Liver (tissue), 9 donors: Measurements from ENCODE around the gene TOP2A. TPM values are rescaled to one million over a fixed set of nuclear protein-coding genes. Genes with fewer than 3 reads are reported as not detected.

Experiments
- DNase-seq: peaks from one replicate; pipeline ENCODE4 v3.0.0-alpha.2; 2017; ENCODE audit warnings: low spot score
- H3K27ac ChIP-seq, 2 donors: one replicate each; pipeline ENCODE4 v1.7.0; 2013; ENCODE audit warnings: inconsistent platforms in 2 of 2, low read length in 2 of 2, control low read depth in 1 of 2, low read depth in 1 of 2, mild to moderate bottlenecking in 1 of 2
- H3K27me3 ChIP-seq, 4 donors: one replicate each; pipeline versions ENCODE4 v1.6.1 to v1.7.0; 2013; ENCODE audit warnings: low read length in 3 of 4, inconsistent platforms in 1 of 4, mild to moderate bottlenecking in 1 of 4, moderate library complexity in 1 of 4; ENCODE audit not compliant: control insufficient read depth in 4 of 4, insufficient read depth in 4 of 4
- H3K36me3 ChIP-seq, 4 donors: one replicate each; pipeline versions ENCODE4 v1.6.1 to v1.7.0; 2013; ENCODE audit warnings: low read length in 3 of 4, mild to moderate bottlenecking in 3 of 4, low read depth in 1 of 4, moderate library complexity in 1 of 4; ENCODE audit not compliant: control insufficient read depth in 4 of 4, insufficient read depth in 3 of 4
- H3K4me1 ChIP-seq, 4 donors: one replicate each; pipeline versions ENCODE4 v1.6.1 to v1.7.0; 2013; ENCODE audit warnings: low read length in 3 of 4, mild to moderate bottlenecking in 3 of 4, moderate library complexity in 1 of 4; ENCODE audit not compliant: control insufficient read depth in 4 of 4, insufficient read depth in 4 of 4
- H3K4me3 ChIP-seq, 3 donors: one replicate each; pipeline versions ENCODE4 v1.6.1 to v1.7.0; 2013; ENCODE audit warnings: low read length in 3 of 3, control low read depth in 1 of 3, low read depth in 1 of 3, mild to moderate bottlenecking in 1 of 3
- H3K9ac ChIP-seq, 2 donors: one replicate each; pipeline ENCODE4 v1.7.0; 2013; ENCODE audit warnings: low read length in 2 of 2, mild to moderate bottlenecking in 2 of 2, moderate library complexity in 2 of 2, control low read depth in 1 of 2, low read depth in 1 of 2
- H3K9me3 ChIP-seq, 4 donors: one replicate each; pipeline versions ENCODE4 v1.6.1 to v1.7.0; 2013; ENCODE audit warnings: low read length in 3 of 4; ENCODE audit not compliant: control insufficient read depth in 4 of 4
- ATF3 ChIP-seq: IDR thresholded peaks from 2 replicates; pipeline ENCODE4 v1.6.1; 2016; ENCODE audit warnings: antibody characterized with exemption
- CTCF ChIP-seq: fragments of 150-350 bp; IDR thresholded peaks from 2 replicates; pipeline ENCODE4 v1.5.1; 2017; ENCODE audit warnings: improper control_type of control experiment, low read depth, low read length; ENCODE audit not compliant: missing input control
- EGR1 ChIP-seq, 2 donors: IDR thresholded peaks; 2 replicates each; pipeline ENCODE4 v1.6.1; 2016 to 2018; ENCODE audit warnings: antibody characterized with exemption in 2 of 2, low read depth in 2 of 2
- FOXA1 ChIP-seq: IDR thresholded peaks from 2 replicates; pipeline ENCODE4 v1.6.1; 2016; ENCODE audit warnings: antibody characterized with exemption
- FOXA2 ChIP-seq: IDR thresholded peaks from 2 replicates; pipeline ENCODE4 v1.6.1; 2016; ENCODE audit warnings: antibody characterized with exemption
- GABPA ChIP-seq, 2 donors: IDR thresholded peaks in 1 of 2; conservative IDR thresholded peaks in 1 of 2; 2 replicates each; pipeline ENCODE4 v1.6.1; 2016; ENCODE audit warnings: antibody characterized with exemption in 2 of 2, mild to moderate bottlenecking in 1 of 2, moderate library complexity in 1 of 2
- HNF4G ChIP-seq: IDR thresholded peaks from 2 replicates; pipeline ENCODE4 v1.6.1; 2016; ENCODE audit warnings: antibody characterized with exemption
- JUND ChIP-seq, 2 donors: IDR thresholded peaks; 2 replicates each; pipeline ENCODE4 v1.6.1; 2016; ENCODE audit warnings: antibody characterized with exemption in 2 of 2
- MAX ChIP-seq: IDR thresholded peaks from 2 replicates; pipeline ENCODE4 v1.6.1; 2016; ENCODE audit warnings: antibody characterized with exemption
- NR2F2 ChIP-seq: IDR thresholded peaks from 2 replicates; pipeline ENCODE4 v1.6.1; 2016; ENCODE audit warnings: antibody characterized with exemption
- RXRA ChIP-seq, 2 donors: IDR thresholded peaks; 2 replicates each; pipeline ENCODE4 v1.6.1; 2017 to 2018; ENCODE audit warnings: antibody characterized with exemption in 2 of 2, mild to moderate bottlenecking in 1 of 2
- SP1 ChIP-seq: IDR thresholded peaks from 2 replicates; pipeline ENCODE4 v1.6.1; 2018; ENCODE audit warnings: antibody characterized with exemption, mild to moderate bottlenecking
- TAF1 ChIP-seq: conservative IDR thresholded peaks from 2 replicates; pipeline ENCODE4 v1.6.1; 2016; ENCODE audit warnings: antibody characterized with exemption, mild to moderate bottlenecking
- YY1 ChIP-seq: IDR thresholded peaks from 2 replicates; pipeline ENCODE4 v1.6.1; 2016; ENCODE audit warnings: antibody characterized with exemption, mild to moderate bottlenecking
- ZBTB33 ChIP-seq: IDR thresholded peaks from 2 replicates; pipeline ENCODE4 v1.6.1; 2016; ENCODE audit warnings: antibody characterized with exemption
- WGBS: extraction: QIAGEN DNeasy Blood & Tissue Kit; methylation state at CpG from one replicate; pipeline ENCODE4 v1.1.7; 2013; 5-methylcytosine and 5-hydroxymethylcytosine counted together
- polyA plus RNA-seq, 2 donors: library from polyadenylated mRNA; stranded (reverse) in 1 of 2; unstranded in 1 of 2; fragments of 200-250 nt in 1 of 2; fragments of >200 nt in 1 of 2; fragmentation: Nextera tagmentation in 1 of 2; extraction: Ambion mirVana in 1 of 2; gene quantifications; one replicate each; pipeline versions ENCODE4 v1.2.1 to v1.2.3, GENCODE V29; 2013 to 2015
- total RNA-seq, 2 donors: library from RNA; depleted of rRNA; stranded (reverse); fragments of >200 nt; gene quantifications; one replicate each; pipeline ENCODE4 v1.2.3, GENCODE V29; 2014
- TF ChIP-seq, protein P1 (sequence below): IDR thresholded peaks from 2 replicates; pipeline ENCODE4 v1.6.1; 2016; ENCODE audit warnings: antibody characterized with exemption, mild to moderate bottlenecking
- donor health status: healthy.
- donor health status: healthy.
- donor health status: healthy.
- donor health status: healthy.
- donor health status: healthy.

TOP2A gene
- total and polyA plus RNA-seq, 4 donors: 0.08 to 102 (median 3.6) TPM

- Histone ChIP-seq H3K27ac (no peak overlapping the region), H3K4me1 (no peaks in the 10 kb centered on the region), H3K9me3 (no peaks in the 10 kb centered on the region), H3K4me3 (no peak overlapping the region), H3K27me3 (no peaks in the 10 kb centered on the region), H3K9ac (no peak overlapping the region), H3K36me3 (no peaks in the 10 kb centered on the region)
- DNase-seq: no peak
- WGBS: 92% methylated on average over 14 of the region's 14 CpGs
- TF ChIP-seq CTCF: no peak
- TF ChIP-seq ATF3: no peak
- no peak for TF ChIP-seq RXRA (IDR thresholded peaks at IDR 0.05)
- TF ChIP-seq ZBTB33: no peak
- no peak for TF ChIP-seq FOXA2
- TF ChIP-seq FOXA1: no peak
- no peak for TF ChIP-seq EGR1 (IDR thresholded peaks at IDR 0.05; ENCODE audit: low read depth in 2 of 2)
- no peak for TF ChIP-seq HNF4G
- TF ChIP-seq SP1: no peak
- no peak for TF ChIP-seq MAX
- TF ChIP-seq YY1: no peak
- no peak for TF ChIP-seq NR2F2
- no peak for TF ChIP-seq TAF1
- TF ChIP-seq GABPA (IDR thresholded peaks at IDR 0.05 in 1 of 2, conservative IDR thresholded peaks at IDR 0.05 in 1 of 2): no peak
- TF ChIP-seq, protein P1, sequence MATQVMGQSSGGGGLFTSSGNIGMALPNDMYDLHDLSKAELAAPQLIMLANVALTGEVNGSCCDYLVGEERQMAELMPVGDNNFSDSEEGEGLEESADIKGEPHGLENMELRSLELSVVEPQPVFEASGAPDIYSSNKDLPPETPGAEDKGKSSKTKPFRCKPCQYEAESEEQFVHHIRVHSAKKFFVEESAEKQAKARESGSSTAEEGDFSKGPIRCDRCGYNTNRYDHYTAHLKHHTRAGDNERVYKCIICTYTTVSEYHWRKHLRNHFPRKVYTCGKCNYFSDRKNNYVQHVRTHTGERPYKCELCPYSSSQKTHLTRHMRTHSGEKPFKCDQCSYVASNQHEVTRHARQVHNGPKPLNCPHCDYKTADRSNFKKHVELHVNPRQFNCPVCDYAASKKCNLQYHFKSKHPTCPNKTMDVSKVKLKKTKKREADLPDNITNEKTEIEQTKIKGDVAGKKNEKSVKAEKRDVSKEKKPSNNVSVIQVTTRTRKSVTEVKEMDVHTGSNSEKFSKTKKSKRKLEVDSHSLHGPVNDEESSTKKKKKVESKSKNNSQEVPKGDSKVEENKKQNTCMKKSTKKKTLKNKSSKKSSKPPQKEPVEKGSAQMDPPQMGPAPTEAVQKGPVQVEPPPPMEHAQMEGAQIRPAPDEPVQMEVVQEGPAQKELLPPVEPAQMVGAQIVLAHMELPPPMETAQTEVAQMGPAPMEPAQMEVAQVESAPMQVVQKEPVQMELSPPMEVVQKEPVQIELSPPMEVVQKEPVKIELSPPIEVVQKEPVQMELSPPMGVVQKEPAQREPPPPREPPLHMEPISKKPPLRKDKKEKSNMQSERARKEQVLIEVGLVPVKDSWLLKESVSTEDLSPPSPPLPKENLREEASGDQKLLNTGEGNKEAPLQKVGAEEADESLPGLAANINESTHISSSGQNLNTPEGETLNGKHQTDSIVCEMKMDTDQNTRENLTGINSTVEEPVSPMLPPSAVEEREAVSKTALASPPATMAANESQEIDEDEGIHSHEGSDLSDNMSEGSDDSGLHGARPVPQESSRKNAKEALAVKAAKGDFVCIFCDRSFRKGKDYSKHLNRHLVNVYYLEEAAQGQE: no peak
- no peak for TF ChIP-seq JUND (IDR thresholded peaks at IDR 0.05)
Measured at GRCh38 chr17:40374821-40375498, 42.7 kb downstream of the TOP2A start.

DNA sequence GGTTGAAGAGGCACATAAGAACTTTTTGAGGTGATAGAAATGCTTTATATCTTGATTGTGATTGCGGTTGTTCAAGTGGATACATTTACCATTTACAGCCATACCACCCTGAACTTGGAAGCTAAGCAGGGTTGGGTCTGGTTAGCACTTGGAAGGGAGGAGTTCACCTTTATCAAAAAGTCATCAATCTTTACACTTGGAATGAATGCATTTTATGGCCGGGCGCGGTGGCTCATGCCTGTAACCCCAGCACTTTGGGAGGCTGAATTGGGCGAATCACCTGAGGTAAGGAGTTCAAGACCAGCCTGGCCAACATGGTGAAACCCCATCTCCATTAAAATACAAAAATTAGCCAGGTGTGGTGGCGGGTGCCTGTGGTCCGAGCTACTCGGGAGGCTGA is 43.7 kb downstream of the TOP2A start:
- H3K9ac ChIP-seq: no peak overlapping the region
- no peaks in the 10 kb centered on the region for H3K9me3 ChIP-seq
- 87% methylated on average over 8 of the region's 8 CpGs for WGBS
- no peak overlapping the region for H3K27ac ChIP-seq
- H3K36me3 ChIP-seq: no peaks in the 10 kb centered on the region
- H3K4me1 ChIP-seq: no peaks in the 10 kb centered on the region
- DNase-seq: no peak
- no peaks in the 10 kb centered on the region for H3K27me3 ChIP-seq
- TF ChIP-seq MAX (no peak), NR2F2 (no peak), ZBTB33 (no peak), HNF4G (no peak)
- no peak overlapping the region for H3K4me3 ChIP-seq
